ENCODE data around the gene KCTD21. TPM values are rescaled to one million over a fixed set of nuclear protein-coding genes. Genes with fewer than 3 reads are reported as not detected.

KCTD21 gene
- total RNA-seq, 2 experiments from 2014 or later: 7.1 to 7.8 TPM

GRCh38 chr11:78145511-78146025 is 42.9 kb downstream of the KCTD21 start:
- DNase-seq (no peak), ATAC-seq (no peak)
- Mint-ChIP-seq H3K27ac (no peak overlapping the region), H3K4me1 (ENCODE audit: low read depth) (peaks cover 8% of the 10 kb centered on the region), H3K27me3 (ENCODE audit: low read depth) (no peaks in the 10 kb centered on the region), H3K4me3 (no peak overlapping the region), H3K36me3 (ENCODE audit: low read depth) (peaks cover 18% of the 10 kb centered on the region), H3K9me3 (ENCODE audit: insufficient read depth) (no peaks in the 10 kb centered on the region)
- POLR2A ChIA-PET: interaction anchor here (1.1 kb wide), 1 partner anchor 9 kb away, joined by 6 read pairs; no protein-coding TSS in a partner anchor
- CTCF ChIA-PET: interaction anchor here (2.4 kb wide), 1 partner anchor 419 kb away, joined by 7 read pairs; no protein-coding TSS in a partner anchor

GRCh38 chr11:78140392-78141077 is 47.9 kb downstream of the KCTD21 start:
- no peaks in the 10 kb centered on the region for H3K9me3 Mint-ChIP-seq (ENCODE audit: insufficient read depth)
- no peaks in the 10 kb centered on the region for H3K27me3 Mint-ChIP-seq (ENCODE audit: low read depth)
- POLR2A ChIA-PET: interaction anchor here (1.1 to 1.7 kb wide), 5 partner anchors 53 to 145 kb away, joined by 3 to 18 read pairs (median 5); partner anchors contain the start of genes INTS4 and NDUFC2
- CTCF ChIA-PET: interaction anchor here (0.8 to 3.9 kb wide), 5 partner anchors 10 to 425 kb away, joined by 3 to 26 read pairs (median 4); no protein-coding TSS in a partner anchor
- peak overlapping the region; percentile 60 for H3K4me3 Mint-ChIP-seq
- H3K36me3 Mint-ChIP-seq (ENCODE audit: low read depth): peaks cover 47% of the 10 kb centered on the region
- H3K27ac Mint-ChIP-seq: peak overlapping the region; percentile 22
- DNase-seq (no peak), ATAC-seq (no peak)
- peaks cover 44% of the 10 kb centered on the region for H3K4me1 Mint-ChIP-seq (ENCODE audit: low read depth)

DNA sequence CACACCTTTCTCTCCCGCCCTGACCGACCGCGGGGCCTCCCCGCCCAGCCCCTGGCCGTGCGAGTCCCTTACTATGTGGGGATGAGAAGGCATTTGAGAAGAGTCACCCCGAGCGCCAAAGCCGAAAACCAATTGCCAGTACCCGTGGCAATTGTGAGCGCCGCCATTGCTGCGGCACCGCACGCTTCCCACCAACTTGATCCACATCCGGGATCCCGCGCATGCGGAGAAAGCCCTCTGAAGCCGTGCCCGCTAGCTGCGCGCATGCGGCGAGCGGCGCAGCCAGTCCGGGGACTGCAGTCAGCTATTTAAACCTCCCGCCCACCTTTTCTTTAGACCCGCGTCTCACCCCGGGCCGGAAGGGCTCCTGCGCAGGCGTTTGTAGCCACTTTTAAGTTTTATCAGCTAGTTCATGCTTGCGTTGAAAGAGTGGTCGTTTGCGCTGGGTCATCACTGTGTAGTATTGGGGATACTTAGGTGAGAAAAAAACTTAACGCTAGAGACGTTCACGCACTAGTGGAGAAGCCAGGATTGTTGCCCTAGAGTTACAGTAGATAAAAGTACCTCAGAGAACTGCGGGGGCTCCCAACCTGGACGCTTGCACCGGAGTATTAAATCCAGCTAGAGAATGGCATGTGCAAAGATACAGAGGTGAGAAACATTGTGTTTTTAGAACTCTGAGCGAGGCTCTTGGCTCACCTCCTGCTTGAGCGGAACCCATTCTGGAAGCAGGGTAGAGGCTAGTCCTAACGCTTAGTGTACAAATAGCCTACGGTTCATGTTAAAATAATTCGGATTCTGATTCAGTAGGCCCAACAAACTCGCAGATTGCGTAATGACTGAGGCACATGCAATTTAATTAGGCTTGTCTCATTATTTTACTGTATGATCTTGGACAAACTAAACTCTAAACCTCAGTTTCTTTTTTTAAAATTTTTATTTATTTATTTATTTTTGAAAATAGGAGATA is 48.7 kb downstream of the KCTD21 start, which contains the start of gene ALG8:
TSS of gene ALG8 (minus strand) at position 205 of the 970 bp plus-strand sequence. CDS start at position 167, 38 bp downstream.
- ATAC-seq (peak; percentile 97), DNase-seq (peak; percentile 97)
- H3K9me3 Mint-ChIP-seq (ENCODE audit: insufficient read depth): no peaks in the 10 kb centered on the region
- peaks cover 53% of the 10 kb centered on the region for H3K36me3 Mint-ChIP-seq (ENCODE audit: low read depth)
- peak within 1 kb of the TSS; percentile 93 for H3K27ac Mint-ChIP-seq
- ChIA-PET POLR2A (interaction anchor here (0.6 to 1.7 kb wide), 18 partner anchors 9 to 435 kb away, joined by 3 to 18 read pairs (median 4); partner anchors contain the start of genes INTS4, KCTD21, NARS2 and NDUFC2), CTCF (interaction anchor here (0.8 to 3.9 kb wide), 12 partner anchors 10 to 426 kb away, joined by 3 to 26 read pairs (median 4); partner anchors contain the start of genes GAB2, INTS4, KCTD21 and USP35)
- peak within 1 kb of the TSS; percentile 80 for H3K4me3 Mint-ChIP-seq
- H3K27me3 Mint-ChIP-seq (ENCODE audit: low read depth): no peaks in the 10 kb centered on the region
- H3K4me1 Mint-ChIP-seq (ENCODE audit: low read depth): peaks cover 44% of the 10 kb centered on the region

DNA sequence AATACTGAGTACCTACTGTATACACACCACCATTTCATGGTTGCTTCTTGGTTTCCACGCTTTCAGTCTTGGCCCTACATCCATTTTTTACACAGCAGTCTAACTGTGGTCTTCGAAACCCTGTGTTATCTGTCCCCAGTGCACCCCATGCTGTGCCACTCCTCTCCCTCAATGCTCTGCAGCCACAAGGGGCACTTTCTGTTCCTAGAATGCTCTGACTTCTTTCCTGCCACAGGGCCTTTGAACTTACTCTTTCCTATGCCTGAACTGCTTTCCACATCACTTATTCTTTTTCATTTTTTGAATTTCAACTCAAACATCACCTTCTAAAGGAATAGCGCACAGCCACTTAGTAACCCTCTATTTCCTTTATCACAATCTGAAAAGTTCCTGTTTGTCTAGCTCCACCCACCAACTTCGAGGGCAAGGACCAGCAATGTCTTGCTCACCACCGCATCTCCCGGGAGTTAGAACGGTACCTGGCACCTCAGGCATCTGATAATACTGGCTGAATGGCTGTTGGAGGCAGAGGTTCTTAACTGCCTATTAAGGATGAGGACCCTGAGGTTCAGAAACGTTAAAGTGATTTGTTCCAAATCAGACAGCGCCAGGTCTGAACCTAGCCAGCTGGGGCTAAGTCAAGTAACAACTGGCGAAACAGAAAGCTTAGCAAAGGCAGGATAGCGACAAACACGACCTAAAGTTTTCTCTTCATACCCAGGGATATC is 49.6 kb downstream of the KCTD21 start:
- POLR2A ChIA-PET: interaction anchor here (0.6 to 1.7 kb wide), 20 partner anchors 9 to 436 kb away, joined by 3 to 18 read pairs (median 4); partner anchors contain the start of genes INTS4, KCTD21, NARS2 and NDUFC2
- H3K27me3 Mint-ChIP-seq (ENCODE audit: low read depth): no peaks in the 10 kb centered on the region
- peak overlapping the region; percentile 93 for H3K27ac Mint-ChIP-seq
- peaks cover 44% of the 10 kb centered on the region for H3K4me1 Mint-ChIP-seq (ENCODE audit: low read depth)
- no peaks in the 10 kb centered on the region for H3K9me3 Mint-ChIP-seq (ENCODE audit: insufficient read depth)
- ATAC-seq (peak; percentile 59), DNase-seq (peak; percentile 62)
- H3K36me3 Mint-ChIP-seq (ENCODE audit: low read depth): peaks cover 58% of the 10 kb centered on the region
- CTCF ChIA-PET: interaction anchor here (0.8 to 3.9 kb wide), 11 partner anchors 9 to 427 kb away, joined by 3 to 26 read pairs (median 4); partner anchors contain the start of genes GAB2, INTS4, KCTD21 and USP35
- peak overlapping the region; percentile 80 for H3K4me3 Mint-ChIP-seq

GRCh38 chr11:78138291-78138690 is 50.1 kb downstream of the KCTD21 start:
- H3K27ac Mint-ChIP-seq: peak overlapping the region; percentile 93
- peak overlapping the region; percentile 80 for H3K4me3 Mint-ChIP-seq
- ATAC-seq (no peak), DNase-seq (no peak)
- peaks cover 44% of the 10 kb centered on the region for H3K4me1 Mint-ChIP-seq (ENCODE audit: low read depth)
- H3K9me3 Mint-ChIP-seq (ENCODE audit: insufficient read depth): no peaks in the 10 kb centered on the region
- ChIA-PET CTCF (interaction anchor here (0.8 to 3.9 kb wide), 3 partner anchors 51 to 427 kb away, joined by 3 to 26 read pairs (median 12); partner anchors contain the start of genes KCTD21 and USP35), POLR2A (interaction anchor here (0.6 to 1.7 kb wide), 7 partner anchors 45 to 436 kb away, joined by 3 to 7 read pairs (median 3); partner anchors contain the start of genes KCTD21 and NARS2)
- H3K36me3 Mint-ChIP-seq (ENCODE audit: low read depth): peaks cover 57% of the 10 kb centered on the region
- no peaks in the 10 kb centered on the region for H3K27me3 Mint-ChIP-seq (ENCODE audit: low read depth)

GRCh38 chr11:78132475-78132874 is 56.0 kb downstream of the KCTD21 start:
- peaks cover 31% of the 10 kb centered on the region for H3K36me3 Mint-ChIP-seq (ENCODE audit: low read depth)
- POLR2A ChIA-PET: no interaction called here
- peaks cover 11% of the 10 kb centered on the region for H3K4me1 Mint-ChIP-seq (ENCODE audit: low read depth)
- CTCF ChIA-PET: interaction anchor here (2.2 kb wide), 1 partner anchor 87 kb away, joined by 9 read pairs; no protein-coding TSS in a partner anchor
- H3K4me3 Mint-ChIP-seq: no peak overlapping the region
- no peaks in the 10 kb centered on the region for H3K27me3 Mint-ChIP-seq (ENCODE audit: low read depth)
- no peak for DNase-seq
- no peak for ATAC-seq
- no peaks in the 10 kb centered on the region for H3K9me3 Mint-ChIP-seq (ENCODE audit: insufficient read depth)
- no peak overlapping the region for H3K27ac Mint-ChIP-seq

GRCh38 chr11:78131956-78132355 is 56.5 kb downstream of the KCTD21 start:
- POLR2A ChIA-PET: no interaction called here
- H3K9me3 Mint-ChIP-seq (ENCODE audit: insufficient read depth): no peaks in the 10 kb centered on the region
- H3K36me3 Mint-ChIP-seq (ENCODE audit: low read depth): peaks cover 26% of the 10 kb centered on the region
- H3K27me3 Mint-ChIP-seq (ENCODE audit: low read depth): no peaks in the 10 kb centered on the region
- no peak overlapping the region for H3K4me3 Mint-ChIP-seq
- no peak for ATAC-seq
- CTCF ChIA-PET: interaction anchor here (2.2 kb wide), 1 partner anchor 86 kb away, joined by 9 read pairs; no protein-coding TSS in a partner anchor
- H3K27ac Mint-ChIP-seq: no peak overlapping the region
- peaks cover 6% of the 10 kb centered on the region for H3K4me1 Mint-ChIP-seq (ENCODE audit: low read depth)
- no peak for DNase-seq

GRCh38 chr11:78127403-78127802 is 61.0 kb downstream of the KCTD21 start:
- peaks cover 9% of the 10 kb centered on the region for H3K36me3 Mint-ChIP-seq (ENCODE audit: low read depth)
- ChIA-PET CTCF (no interaction called here), POLR2A (no interaction called here)
- no peak overlapping the region for H3K27ac Mint-ChIP-seq
- DNase-seq (no peak), ATAC-seq (no peak)
- no peaks in the 10 kb centered on the region for H3K4me1 Mint-ChIP-seq (ENCODE audit: low read depth)
- H3K4me3 Mint-ChIP-seq: no peak overlapping the region
- no peaks in the 10 kb centered on the region for H3K9me3 Mint-ChIP-seq (ENCODE audit: insufficient read depth)
- H3K27me3 Mint-ChIP-seq (ENCODE audit: low read depth): no peaks in the 10 kb centered on the region
